Right hindlimb (tissue), 1 donor: ENCODE data around the gene SMIM44.
A peak's percentile ranks its signal among the peaks of the same experiment; 100 is the strongest.
"Not testable (repeated sequence)": the region's sequence is repeated elsewhere in the genome, so short reads cannot be mapped to it uniquely, and the experiment has no call there.

Experiments used
- DNase-seq: peaks from one replicate; pipeline ENCODE4 v3.0.0-alpha.2; 2018

The SMIM44 gene

GRCh38 chr19:3456925-3457527 lies 26.2 kb downstream of the SMIM44 start:
- no peak for DNase-seq

GRCh38 chr19:3455960-3456601 lies 27.2 kb downstream of the SMIM44 start:
- DNase-seq, result no peak

- no peak for DNase-seq
Observed at GRCh38 chr19:3455393-3455955, 27.8 kb downstream of the SMIM44 start.

- no peak for DNase-seq
Observed at GRCh38 chr19:3454656-3455392, 28.4 kb downstream of the SMIM44 start.

GRCh38 chr19:3453840-3454239 lies 29.4 kb downstream of the SMIM44 start:
- no peak for DNase-seq

- DNase-seq, result not testable (repeated sequence)
Observed at GRCh38 chr19:3452942-3453214, 30.4 kb downstream of the SMIM44 start.

- no peak for DNase-seq
Observed at GRCh38 chr19:3452171-3452941, 30.9 kb downstream of the SMIM44 start.

GRCh38 chr19:3451451-3451866 lies 31.8 kb downstream of the SMIM44 start:
- no peak for DNase-seq

GRCh38 chr19:3450796-3451411 lies 32.3 kb downstream of the SMIM44 start:
- peak; percentile 78 for DNase-seq

GRCh38 chr19:3448616-3449334 lies 34.5 kb downstream of the SMIM44 start:
- no peak for DNase-seq

GRCh38 chr19:3446657-3447056 lies 36.6 kb downstream of the SMIM44 start:
- DNase-seq, result not testable (repeated sequence)

GRCh38 chr19:3444695-3445234 lies 38.5 kb downstream of the SMIM44 start:
- no peak for DNase-seq

GRCh38 chr19:3443840-3444694 lies 39.2 kb downstream of the SMIM44 start:
- DNase-seq, result peak; percentile 86

GRCh38 chr19:3442487-3443071 lies 40.7 kb downstream of the SMIM44 start:
- DNase-seq, result no peak

- DNase-seq, result no peak
Observed at GRCh38 chr19:3441986-3442329, 41.3 kb downstream of the SMIM44 start.

GRCh38 chr19:3441089-3441985 lies 41.9 kb downstream of the SMIM44 start:
- DNase-seq, result no peak

GRCh38 chr19:3440082-3440481 lies 43.2 kb downstream of the SMIM44 start:
- DNase-seq, result no peak

GRCh38 chr19:3434630-3435553 lies 48.3 kb downstream of the SMIM44 start:
- peak; percentile 97 for DNase-seq
